ENCODE measurements around the gene DGKQ. TPM values are rescaled to one million over a fixed set of nuclear protein-coding genes. Genes with fewer than 3 reads are reported as not detected.

Gene DGKQ
- total and polyA plus RNA-seq, 9 of the 15 experiments (the other 6 are each of a cell fraction or from before 2014, with no cell fraction given), result 0.17 to 22.0 (median 5.6) TPM

- peak overlapping the region; percentile 86 for H2AFZ ChIP-seq (ENCODE audit: low read depth, low read length)
- H3K79me2 ChIP-seq (ENCODE audit: control insufficient read depth, insufficient read depth, low read length), result peaks cover 25% of the 10 kb centered on the region
- H3K27me3 ChIP-seq (ENCODE audit: control insufficient read depth in 2 of 2, insufficient read depth in 2 of 2, low read length in 2 of 2), result no peaks in the 10 kb centered on the region
- H3K4me3 ChIP-seq, result peak overlapping the region; percentile 68
- CTCF ChIA-PET (ENCODE audit: low intra/inter-chr PET ratio), result interaction anchor here (0.9 to 1.4 kb wide), 2 partner anchors 109 to 244 kb away, joined by 3 to 5 read pairs; no protein-coding TSS in a partner anchor
- no peaks in the 10 kb centered on the region for H3K9me1 ChIP-seq (ENCODE audit: control insufficient read depth, insufficient read depth, low read length)
- peak; percentile 26 for ATAC-seq
- in situ Hi-C loops (cut with MboI) (no loop called here), intact Hi-C loops (cut with micrococcal nuclease) (loop anchor here (2.0 to 10.0 kb wide), 5 partner anchors 54 to 302 kb away; partner anchors contain the start of genes GAK, SLC49A3 and TMEM175)
- H3K27ac ChIP-seq (ENCODE audit: extremely low read depth, low read depth, low read length), result peak overlapping the region; percentile 79
- no peaks in the 10 kb centered on the region for H4K20me1 ChIP-seq (replicated peaks; ENCODE audit: control insufficient read depth, insufficient read depth, low read length)
- peaks cover 16% of the 10 kb centered on the region; the same call in 1 of the 3 replicates for H3K36me3 ChIP-seq (ENCODE audit: control insufficient read depth, insufficient read depth, low read length)
- peak; percentile 82 for FAIRE-seq
- POLR2A ChIA-PET, result interaction anchor here (0.6 to 1.6 kb wide), 8 partner anchors 7 to 83 kb away, joined by 3 to 6 read pairs (median 3); partner anchors contain the start of genes DGKQ and SLC26A1
- TSS peak; percentile 69 for BruUV-seq (replicated peaks)
- no peaks in the 10 kb centered on the region; the same call in 1 of the 2 replicates for H3K9me3 ChIP-seq (replicated peaks; ENCODE audit: control insufficient read depth, insufficient read depth, low read depth, low read length)
- no peak for DNase-seq (ENCODE audit: extremely low read depth in 1 of 4, low spot score in 3 of 4)
- H3K4me2 ChIP-seq (ENCODE audit: insufficient read depth, low read length), result peak overlapping the region; percentile 85
- H3K4me1 ChIP-seq (replicated peaks in 1 of 2; ENCODE audit: control insufficient read depth in 2 of 2, insufficient read depth in 2 of 2, low read length in 2 of 2), result peaks cover 20 to 68% of the 10 kb centered on the region in 2 experiments; a peak in 4 of 5 replicates
- under 1% methylated on average over 14 of the region's 14 CpGs for WGBS (ENCODE audit: insufficient coverage, low coverage, missing lambda C conversion rate)
- peak overlapping the region; percentile 75 to 90 for H3K9ac ChIP-seq (ENCODE audit: insufficient read depth in 1 of 2, low read depth in 2 of 2, low read length in 2 of 2)
- TF ChIP-seq ZNF609 (CRISPR knock-in tag; IDR thresholded peaks at IDR 0.05; ENCODE audit: borderline replicate concordance) (no peak), TAF15 (IDR thresholded peaks at IDR 0.05; ENCODE audit: low read depth, low read length) (no peak), ZNF79 (CRISPR knock-in tag; IDR thresholded peaks at IDR 0.05; ENCODE audit: low read depth) (no peak), ATF6 (CRISPR knock-in tag; IDR thresholded peaks at IDR 0.05) (no peak), CHD1 (IDR thresholded peaks at IDR 0.05; ENCODE audit: low read length) (peak; percentile 38), CSDE1 (IDR thresholded peaks at IDR 0.05) (no peak), MLLT1 (IDR thresholded peaks at IDR 0.05) (peak in 1 of 2 experiments; percentile 78; a peak in 1 of 4 replicates), HMGN3 (IDR thresholded peaks at IDR 0.05; ENCODE audit: borderline replicate concordance, extremely low read depth, insufficient read length, low read depth, low read length) (no peak), LEF1 (IDR thresholded peaks at IDR 0.05) (no peak), HEY1 (CRISPR knock-in tag; IDR thresholded peaks at IDR 0.05; ENCODE audit: borderline replicate concordance) (no peak), L3MBTL2 (IDR thresholded peaks at IDR 0.05) (no peak), NONO (IDR thresholded peaks at IDR 0.05; ENCODE audit: low read depth in 2 of 2, low read length in 1 of 2) (0 out of 4 replicates have a peak, but pooled peaks of 1 of the 2 experiments have one; percentile 10)
Measured at GRCh38 chr4:986428-986878, 13.1 kb upstream of the DGKQ start.
